Measurements from ENCODE around the gene ZNF358.

The ZNF358 gene

GRCh38 chr19:7559102-7559501, 43.2 kb downstream of the ZNF358 start:
- Histone ChIP-seq H3K27ac (ENCODE audit: low read length) (no peak overlapping the region), H3K9ac (ENCODE audit: low read depth, low read length) (no peak overlapping the region), H3K9me3 (ENCODE audit: insufficient read depth, low read depth, low read length) (no peaks in the 10 kb centered on the region), H3K4me1 (ENCODE audit: insufficient read depth, low read length) (no peaks in the 10 kb centered on the region), H3K27me3 (ENCODE audit: insufficient read depth, low read length) (no peaks in the 10 kb centered on the region), H3K4me3 (ENCODE audit: low read length) (no peak overlapping the region), H3K36me3 (ENCODE audit: insufficient read depth, low read depth, low read length) (peaks cover 33% of the 10 kb centered on the region)

- no peak overlapping the region for H3K4me3 ChIP-seq (ENCODE audit: low read length)
- H3K27me3 ChIP-seq (ENCODE audit: insufficient read depth, low read length) = no peaks in the 10 kb centered on the region
- H3K36me3 ChIP-seq (ENCODE audit: insufficient read depth, low read depth, low read length) = peaks cover 30% of the 10 kb centered on the region
- no peaks in the 10 kb centered on the region for H3K4me1 ChIP-seq (ENCODE audit: insufficient read depth, low read length)
- H3K9ac ChIP-seq (ENCODE audit: low read depth, low read length) = no peak overlapping the region
- no peak overlapping the region for H3K27ac ChIP-seq (ENCODE audit: low read length)
- H3K9me3 ChIP-seq (ENCODE audit: insufficient read depth, low read depth, low read length) = no peaks in the 10 kb centered on the region
Observed at GRCh38 chr19:7560255-7560654, 44.4 kb downstream of the ZNF358 start.

- Histone ChIP-seq H3K9me3 (ENCODE audit: insufficient read depth, low read depth, low read length) (no peaks in the 10 kb centered on the region), H3K36me3 (ENCODE audit: insufficient read depth, low read depth, low read length) (peaks cover 27% of the 10 kb centered on the region), H3K27ac (ENCODE audit: low read length) (no peak overlapping the region), H3K9ac (ENCODE audit: low read depth, low read length) (no peak overlapping the region), H3K27me3 (ENCODE audit: insufficient read depth, low read length) (no peaks in the 10 kb centered on the region), H3K4me1 (ENCODE audit: insufficient read depth, low read length) (no peaks in the 10 kb centered on the region), H3K4me3 (ENCODE audit: low read length) (no peak overlapping the region)
Observed at GRCh38 chr19:7561325-7561724, 45.4 kb downstream of the ZNF358 start.

- H3K27ac ChIP-seq (ENCODE audit: low read length) = no peak overlapping the region
- H3K4me1 ChIP-seq (ENCODE audit: insufficient read depth, low read length) = no peaks in the 10 kb centered on the region
- peaks cover 14% of the 10 kb centered on the region for H3K36me3 ChIP-seq (ENCODE audit: insufficient read depth, low read depth, low read length)
- H3K27me3 ChIP-seq (ENCODE audit: insufficient read depth, low read length) = no peaks in the 10 kb centered on the region
- no peaks in the 10 kb centered on the region for H3K9me3 ChIP-seq (ENCODE audit: insufficient read depth, low read depth, low read length)
- no peak overlapping the region for H3K9ac ChIP-seq (ENCODE audit: low read depth, low read length)
- no peak overlapping the region for H3K4me3 ChIP-seq (ENCODE audit: low read length)
Observed at GRCh38 chr19:7562646-7563393, 46.9 kb downstream of the ZNF358 start.

GRCh38 chr19:7564866-7565265, 49.0 kb downstream of the ZNF358 start:
- H3K4me1 ChIP-seq (ENCODE audit: insufficient read depth, low read length) = no peaks in the 10 kb centered on the region
- no peak overlapping the region for H3K27ac ChIP-seq (ENCODE audit: low read length)
- H3K36me3 ChIP-seq (ENCODE audit: insufficient read depth, low read depth, low read length) = no peaks in the 10 kb centered on the region
- H3K4me3 ChIP-seq (ENCODE audit: low read length) = no peak overlapping the region
- H3K27me3 ChIP-seq (ENCODE audit: insufficient read depth, low read length) = no peaks in the 10 kb centered on the region
- H3K9ac ChIP-seq (ENCODE audit: low read depth, low read length) = no peak overlapping the region
- no peaks in the 10 kb centered on the region for H3K9me3 ChIP-seq (ENCODE audit: insufficient read depth, low read depth, low read length)

- H3K9me3 ChIP-seq (ENCODE audit: insufficient read depth, low read depth, low read length) = no peaks in the 10 kb centered on the region
- no peaks in the 10 kb centered on the region for H3K36me3 ChIP-seq (ENCODE audit: insufficient read depth, low read depth, low read length)
- H3K4me1 ChIP-seq (ENCODE audit: insufficient read depth, low read length) = no peaks in the 10 kb centered on the region
- no peaks in the 10 kb centered on the region for H3K27me3 ChIP-seq (ENCODE audit: insufficient read depth, low read length)
- no peak overlapping the region for H3K27ac ChIP-seq (ENCODE audit: low read length)
- no peak overlapping the region for H3K4me3 ChIP-seq (ENCODE audit: low read length)
- H3K9ac ChIP-seq (ENCODE audit: low read depth, low read length) = no peak overlapping the region
Observed at GRCh38 chr19:7565332-7565731, 49.4 kb downstream of the ZNF358 start.

Measured in iPS-20b (cell line).